ENCODE data around the gene LCN9.

The LCN9 gene

DNA sequence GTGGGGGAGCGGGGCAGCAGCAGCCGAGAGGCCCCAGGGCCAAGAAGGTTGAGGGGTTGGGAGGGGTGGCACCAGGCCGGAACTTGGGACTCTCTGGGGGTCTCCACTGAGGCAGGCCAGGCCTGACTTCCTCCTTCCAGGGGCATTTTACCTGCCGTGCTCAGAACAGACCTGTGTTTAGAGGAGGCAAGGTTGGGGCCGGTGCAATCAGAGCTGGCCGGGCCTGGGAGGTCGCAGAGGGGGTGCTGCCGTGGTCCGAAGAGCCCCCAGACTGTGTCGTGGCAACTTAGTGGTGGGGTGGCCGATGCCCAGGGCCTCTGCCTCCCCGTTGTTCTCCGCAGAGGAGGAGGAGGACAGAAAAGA is 45.6 kb upstream of the LCN9 start:
- no peak for TF ChIP-seq CTCF (IDR thresholded peaks at IDR 0.05; ENCODE audit: control extremely low read depth, extremely low read depth, low read depth, missing control alignments)
- CTCF ChIA-PET, result interaction anchor here (1.1 kb wide), 1 partner anchor 23 kb away, joined by 3 read pairs; no protein-coding TSS in a partner anchor
- POLR2A ChIA-PET, result no interaction called here
- no peak for DNase-seq (ENCODE audit: extremely low spot score)

DNA sequence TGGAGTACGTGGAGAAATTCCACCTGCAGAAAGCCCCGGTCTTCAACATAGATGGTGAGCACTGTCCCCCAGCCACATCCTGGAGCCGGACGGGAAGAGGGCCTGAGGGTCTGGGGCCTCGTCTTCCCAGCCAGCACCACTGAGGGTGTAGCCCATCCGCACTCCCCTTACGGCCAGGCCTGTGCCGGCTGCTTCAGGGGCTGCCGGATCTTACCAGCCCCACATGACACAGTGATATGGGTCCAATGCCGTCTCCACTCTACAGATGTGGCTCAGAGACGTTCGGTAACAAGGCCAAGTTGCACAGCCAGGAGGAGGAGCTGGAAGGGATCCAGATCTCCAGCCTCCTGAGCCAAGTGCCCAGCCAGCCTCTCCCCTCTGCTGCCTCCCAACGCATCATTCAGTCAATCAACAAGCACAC is 45.1 kb upstream of the LCN9 start:
- TF ChIP-seq CTCF (IDR thresholded peaks at IDR 0.05; ENCODE audit: control extremely low read depth, extremely low read depth, low read depth, missing control alignments), result no peak
- ChIA-PET POLR2A (no interaction called here), CTCF (no interaction called here)
- DNase-seq (ENCODE audit: extremely low spot score), result no peak

DNA sequence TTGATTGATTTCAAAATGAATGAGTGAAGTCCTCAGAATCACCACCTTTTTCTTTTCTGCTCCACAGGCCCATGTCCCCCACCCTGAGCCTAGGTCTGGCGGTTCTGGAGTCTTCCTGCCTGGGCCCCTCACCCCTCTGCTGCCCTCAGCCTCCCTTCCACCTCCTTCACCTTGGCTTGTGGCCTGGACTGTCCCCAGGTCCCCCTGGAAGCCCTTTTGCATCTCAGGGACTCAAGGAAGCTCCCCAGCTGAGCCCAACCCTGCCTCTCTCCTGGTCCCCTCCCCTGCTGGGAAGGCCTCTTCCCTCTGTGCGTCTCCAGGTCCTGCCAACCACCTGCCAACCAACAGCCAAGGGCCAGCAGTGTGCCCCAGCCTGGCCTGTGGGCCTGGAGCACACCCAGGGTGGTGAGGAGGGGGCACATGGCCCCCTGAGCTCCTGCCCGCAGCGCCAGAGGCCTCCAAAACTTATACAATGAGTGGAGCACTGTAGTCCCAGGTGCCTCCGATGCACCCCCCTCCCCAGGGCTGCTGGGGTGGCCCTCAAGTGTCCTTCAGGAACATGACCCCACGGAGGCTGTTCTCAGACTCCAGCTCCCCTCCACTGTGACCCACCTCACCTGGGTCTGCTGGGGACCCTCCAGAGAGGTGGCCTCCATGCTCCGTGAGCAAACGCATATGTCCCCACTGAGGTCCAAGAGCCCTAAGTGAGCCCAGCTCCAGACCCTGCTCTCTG is 44.1 kb upstream of the LCN9 start:
- POLR2A ChIA-PET, result no interaction called here
- DNase-seq (ENCODE audit: extremely low spot score), result no peak
- TF ChIP-seq CTCF (IDR thresholded peaks at IDR 0.05; ENCODE audit: control extremely low read depth, extremely low read depth, low read depth, missing control alignments), result no peak
- CTCF ChIA-PET, result no interaction called here

GRCh38 chr9:135619599-135619886 is 43.6 kb upstream of the LCN9 start:
- no peak for DNase-seq (ENCODE audit: extremely low spot score)
- no peak for TF ChIP-seq CTCF (IDR thresholded peaks at IDR 0.05; ENCODE audit: control extremely low read depth, extremely low read depth, low read depth, missing control alignments)
- CTCF ChIA-PET, result no interaction called here
- POLR2A ChIA-PET, result no interaction called here

- no peak for DNase-seq (ENCODE audit: extremely low spot score)
- no peak for TF ChIP-seq CTCF (IDR thresholded peaks at IDR 0.05; ENCODE audit: control extremely low read depth, extremely low read depth, low read depth, missing control alignments)
- ChIA-PET POLR2A (no interaction called here), CTCF (no interaction called here)
These were observed 42.6 kb upstream of the LCN9 start for GRCh38 chr9:135620558-135620957.

- POLR2A ChIA-PET, result no interaction called here
- CTCF ChIA-PET, result interaction anchor here (1.4 kb wide), 1 partner anchor 10 kb away, joined by 5 read pairs; no protein-coding TSS in a partner anchor
- DNase-seq (ENCODE audit: extremely low spot score), result no peak
- TF ChIP-seq CTCF (IDR thresholded peaks at IDR 0.05; ENCODE audit: control extremely low read depth, extremely low read depth, low read depth, missing control alignments), result no peak
These were observed 40.6 kb upstream of the LCN9 start for GRCh38 chr9:135622415-135623020.
